Urinary bladder (tissue), 4 donors: ENCODE measurements around the gene PSAP. TPM values are rescaled to one million over a fixed set of nuclear protein-coding genes. Genes with fewer than 3 reads are reported as not detected.
A peak's percentile ranks its signal among the peaks of the same experiment; 100 is the strongest.

ENCODE experiments used
- DNase-seq: peaks from one replicate; pipeline ENCODE4 v3.0.0-alpha.2; 2015; ENCODE audit errors: extremely low spot score
- H3K27ac ChIP-seq: one replicate; pipeline ENCODE4 v1.5.1; 2013; ENCODE audit warnings: low read depth, mild to moderate bottlenecking, moderate library complexity
- H3K36me3 ChIP-seq: one replicate; pipeline ENCODE4 v1.6.1; 2013; ENCODE audit warnings: mild to moderate bottlenecking, moderate library complexity; ENCODE audit not compliant: insufficient read depth
- H3K4me1 ChIP-seq: one replicate; pipeline ENCODE4 v1.6.1; 2013; ENCODE audit warnings: mild to moderate bottlenecking, moderate library complexity; ENCODE audit not compliant: insufficient read depth
- H3K4me3 ChIP-seq: one replicate; pipeline ENCODE4 v1.5.1; 2013; ENCODE audit warnings: low read depth, low read length
- WGBS: extraction: QIAGEN DNeasy Blood & Tissue Kit; methylation state at CpG from one replicate; pipeline ENCODE4 v1.1.7; 2013; 5-methylcytosine and 5-hydroxymethylcytosine counted together
- polyA plus RNA-seq: library from polyadenylated mRNA; stranded (reverse); fragments of 200-250 nt; gene quantifications from one replicate; pipeline ENCODE4 v1.2.3, GENCODE V29; 2013
- total RNA-seq: library from RNA; depleted of rRNA; stranded (reverse); fragments of >200 nt; gene quantifications from one replicate; pipeline ENCODE4 v1.2.3, GENCODE V29; 2014
- donor health status: healthy with polysubstance abuse.
- donor health status: healthy.

The PSAP gene
- total and polyA plus RNA-seq, 2 donors = 424 to 964 TPM

DNA sequence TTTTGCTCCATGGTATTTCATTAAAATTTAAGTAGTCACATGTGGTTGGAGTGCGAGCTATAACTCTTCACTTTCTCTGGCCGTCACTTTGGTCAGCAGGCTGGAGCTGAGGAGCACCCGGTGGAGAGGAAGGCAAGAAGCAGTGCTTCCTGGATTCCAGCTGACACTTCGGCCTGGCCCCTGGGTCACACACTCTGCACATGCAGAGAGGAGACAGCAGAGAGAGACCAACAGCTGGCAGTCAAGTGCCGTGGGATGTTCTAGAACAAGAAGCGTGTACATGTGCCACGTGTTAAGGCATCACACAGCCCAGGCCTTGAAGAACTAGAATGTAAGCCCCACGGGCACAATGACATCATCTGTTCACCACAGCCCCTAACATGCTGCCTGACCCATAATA, 30.1 kb downstream of the PSAP start:
- H3K4me3 ChIP-seq = no peak overlapping the region
- H3K4me1 ChIP-seq = no peaks in the 10 kb centered on the region
- WGBS = 88% methylated on average over 8 of the region's 8 CpGs
- H3K36me3 ChIP-seq = peaks cover 23% of the 10 kb centered on the region
- DNase-seq = no peak
- H3K27ac ChIP-seq = no peak overlapping the region

DNA sequence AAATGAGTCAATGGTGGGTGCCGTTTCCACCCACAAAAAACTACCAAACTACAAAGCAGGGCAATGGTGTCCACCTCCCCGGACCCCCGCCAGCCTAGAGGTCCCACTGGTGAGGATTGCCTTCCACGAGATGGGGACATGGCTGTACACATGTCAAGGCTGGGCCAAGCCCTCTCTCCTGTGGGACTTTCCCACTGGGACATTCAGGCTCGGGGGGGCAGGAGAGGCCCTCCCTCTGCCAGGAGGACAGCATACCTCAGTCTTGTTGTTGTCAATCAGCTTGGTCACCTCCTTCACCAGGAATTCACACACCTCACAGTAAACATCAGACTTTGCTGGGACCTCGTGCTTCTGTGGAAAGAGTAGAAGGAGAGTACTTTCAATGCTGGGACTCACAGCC, 31.1 kb downstream of the PSAP start:
- H3K27ac ChIP-seq = no peak overlapping the region
- H3K4me1 ChIP-seq = no peaks in the 10 kb centered on the region
- H3K4me3 ChIP-seq = no peak overlapping the region
- no peak for DNase-seq
- peaks cover 18% of the 10 kb centered on the region for H3K36me3 ChIP-seq
- WGBS = 89% methylated on average over 6 of the region's 6 CpGs

DNA sequence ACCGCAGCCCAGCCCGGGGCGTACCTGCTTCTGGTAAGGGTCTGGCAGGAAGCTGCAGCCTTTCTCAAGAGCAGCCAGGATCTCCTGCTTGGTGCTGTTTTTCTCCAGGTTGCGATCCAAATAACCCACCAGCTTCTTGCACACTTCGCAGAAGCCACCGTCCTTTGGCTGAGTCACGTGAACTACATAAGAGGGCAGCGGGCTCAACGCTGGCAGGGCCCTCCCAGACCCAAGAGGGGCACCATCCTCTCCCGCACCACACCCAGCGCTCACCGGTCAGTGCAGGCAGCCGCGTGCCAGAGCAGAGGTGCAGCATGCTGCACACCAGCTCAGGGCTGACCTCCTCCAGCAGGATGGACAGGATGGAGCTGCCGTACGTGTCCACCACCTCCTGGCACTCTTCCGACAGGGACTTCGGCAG, 31.6 kb downstream of the PSAP start:
- DNase-seq = no peak
- no peak overlapping the region for H3K4me3 ChIP-seq
- WGBS = 96% methylated on average over 18 of the region's 18 CpGs
- H3K27ac ChIP-seq = no peak overlapping the region
- peaks cover 18% of the 10 kb centered on the region for H3K36me3 ChIP-seq
- no peaks in the 10 kb centered on the region for H3K4me1 ChIP-seq

DNA sequence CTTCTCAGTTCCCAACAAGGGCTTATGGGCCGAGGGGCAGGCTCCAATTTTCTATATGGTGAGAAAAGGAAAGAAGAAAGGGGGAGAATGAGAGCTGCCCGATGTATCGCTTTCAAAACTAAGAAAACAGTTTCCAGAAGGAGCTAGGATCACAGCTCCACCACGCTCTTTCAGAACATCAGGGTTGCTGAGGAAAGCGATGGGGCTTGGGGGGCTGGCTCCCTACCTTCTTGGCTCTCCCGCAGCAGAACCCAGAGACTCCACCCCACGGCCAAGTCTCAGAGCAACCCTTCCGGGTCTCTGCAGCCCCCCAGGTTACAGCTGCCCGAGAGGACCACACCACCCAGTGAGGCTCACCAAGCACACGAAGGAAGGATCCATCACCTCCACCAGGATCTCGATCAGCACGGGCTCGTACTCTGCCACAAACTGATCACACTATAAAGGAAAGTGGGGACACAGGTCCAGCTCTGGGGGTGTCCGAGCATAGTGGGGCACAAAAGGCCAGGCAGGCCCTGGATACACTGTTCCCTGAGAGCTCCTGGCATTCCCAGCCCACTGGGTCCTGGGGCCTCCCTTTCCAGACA, 32.3 kb downstream of the PSAP start:
- Histone ChIP-seq H3K4me1 (no peaks in the 10 kb centered on the region), H3K4me3 (no peak overlapping the region), H3K27ac (no peak overlapping the region), H3K36me3 (peaks cover 15% of the 10 kb centered on the region)
- 85% methylated on average over 14 of the region's 14 CpGs for WGBS
- no peak for DNase-seq

DNA sequence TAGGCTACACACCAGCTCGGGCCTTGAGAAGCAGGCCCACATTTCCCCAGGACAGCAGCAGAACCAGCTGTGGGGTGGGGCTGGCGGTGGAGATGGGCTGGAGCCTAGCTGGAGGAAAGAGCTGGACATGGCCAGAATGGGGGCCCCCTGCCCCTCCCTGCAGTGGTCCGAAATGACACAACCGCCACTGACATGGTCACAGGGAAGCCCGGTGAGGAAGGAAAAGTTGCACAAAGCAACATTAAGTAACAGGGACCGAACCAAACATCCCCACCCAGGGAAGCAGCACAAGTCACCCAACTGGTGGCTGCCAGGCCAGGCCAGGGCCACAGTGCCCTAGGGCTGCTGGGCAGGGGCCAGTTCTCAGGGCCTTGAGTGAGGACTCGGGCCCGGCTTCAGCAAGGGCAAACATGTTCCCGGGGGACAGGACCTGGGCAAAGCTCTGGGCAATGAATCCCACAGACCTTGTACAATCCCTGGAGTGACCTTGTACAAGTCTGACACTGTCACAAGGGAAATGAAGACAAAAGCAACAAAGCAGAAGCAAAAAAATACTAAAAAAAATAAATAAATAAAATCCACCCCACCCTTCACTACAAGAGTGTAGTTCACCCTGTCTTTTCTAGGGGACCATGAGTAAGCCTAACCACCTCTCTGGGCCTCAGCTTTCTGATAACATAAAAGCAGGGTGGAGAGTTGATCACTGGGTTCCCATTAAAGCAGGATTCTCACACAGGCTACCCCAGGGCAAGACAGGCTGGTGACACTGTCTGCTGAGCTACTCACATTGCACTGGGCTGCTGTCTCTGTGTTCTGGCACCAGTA, 33.0 kb downstream of the PSAP start:
- 81% methylated on average over 9 of the region's 9 CpGs for WGBS

DNA sequence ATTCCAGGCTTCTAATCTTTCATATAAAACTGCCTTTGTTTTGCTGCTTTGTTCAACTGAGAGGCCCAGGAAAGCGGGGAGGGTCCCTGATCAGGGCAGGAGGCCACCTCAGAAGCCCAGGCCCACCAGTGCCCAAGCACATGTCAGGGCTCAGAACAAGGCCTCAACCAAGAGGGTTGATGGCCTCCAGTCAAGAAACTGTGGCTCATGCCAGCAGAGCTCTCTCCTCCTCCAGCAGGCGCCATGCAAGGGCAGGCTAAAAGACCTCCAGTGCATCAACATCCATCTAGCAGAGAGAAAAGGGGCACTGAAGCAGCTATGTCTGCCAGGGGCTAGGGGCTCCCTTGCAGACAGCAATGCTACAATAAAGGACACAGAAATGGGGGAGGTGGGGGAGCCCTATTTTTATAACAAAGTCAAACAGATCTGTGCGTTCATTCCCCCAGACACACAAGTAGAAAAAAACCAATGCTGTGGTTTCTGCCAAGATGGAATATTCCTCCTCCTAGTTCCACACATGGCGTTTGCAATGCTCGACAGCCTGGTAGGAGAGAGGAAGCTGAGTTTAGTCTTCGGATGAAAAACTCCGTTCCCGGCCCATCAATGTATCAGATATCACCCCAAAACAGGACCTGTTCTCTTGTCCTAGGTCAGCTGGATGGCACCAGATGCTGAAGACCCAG, 34.0 kb downstream of the PSAP start:
- Histone ChIP-seq H3K36me3 (peaks cover 13% of the 10 kb centered on the region), H3K27ac (no peak overlapping the region), H3K4me3 (no peak overlapping the region), H3K4me1 (no peaks in the 10 kb centered on the region)
- no peak for DNase-seq
- WGBS = 87% methylated on average over 8 of the region's 8 CpGs

More for the DNA sequence above, 33.0 kb downstream of the PSAP start:
- DNase-seq = no peak
- Histone ChIP-seq H3K36me3 (peaks cover 13% of the 10 kb centered on the region), H3K4me1 (no peaks in the 10 kb centered on the region), H3K4me3 (no peak overlapping the region), H3K27ac (peak overlapping the region; percentile 33)

DNA sequence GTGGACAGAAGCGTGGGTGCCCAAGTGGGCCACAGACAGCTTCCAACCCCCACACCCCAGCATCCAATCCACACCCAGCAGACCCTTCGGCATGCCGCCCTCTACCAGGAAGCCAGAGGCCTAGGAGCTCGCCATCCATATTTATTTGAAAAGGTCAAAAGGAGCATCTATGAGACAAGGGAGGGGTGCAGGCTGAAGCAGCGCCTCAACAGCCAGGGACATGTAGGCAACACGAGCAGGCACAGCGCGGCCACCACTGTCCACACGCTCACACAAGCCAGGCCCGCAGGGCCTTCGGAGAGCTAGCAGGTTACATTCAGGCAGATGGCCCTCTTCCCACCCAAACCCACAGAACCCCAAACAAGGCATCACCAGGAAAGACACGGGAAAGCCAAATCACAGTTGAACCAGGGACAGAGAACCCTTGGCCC, 34.6 kb downstream of the PSAP start:
- H3K36me3 ChIP-seq = peaks cover 8% of the 10 kb centered on the region
- H3K4me1 ChIP-seq = no peaks in the 10 kb centered on the region
- H3K27ac ChIP-seq = no peak overlapping the region
- WGBS = 89% methylated on average over 12 of the region's 12 CpGs
- no peak overlapping the region for H3K4me3 ChIP-seq
- no peak for DNase-seq

DNA sequence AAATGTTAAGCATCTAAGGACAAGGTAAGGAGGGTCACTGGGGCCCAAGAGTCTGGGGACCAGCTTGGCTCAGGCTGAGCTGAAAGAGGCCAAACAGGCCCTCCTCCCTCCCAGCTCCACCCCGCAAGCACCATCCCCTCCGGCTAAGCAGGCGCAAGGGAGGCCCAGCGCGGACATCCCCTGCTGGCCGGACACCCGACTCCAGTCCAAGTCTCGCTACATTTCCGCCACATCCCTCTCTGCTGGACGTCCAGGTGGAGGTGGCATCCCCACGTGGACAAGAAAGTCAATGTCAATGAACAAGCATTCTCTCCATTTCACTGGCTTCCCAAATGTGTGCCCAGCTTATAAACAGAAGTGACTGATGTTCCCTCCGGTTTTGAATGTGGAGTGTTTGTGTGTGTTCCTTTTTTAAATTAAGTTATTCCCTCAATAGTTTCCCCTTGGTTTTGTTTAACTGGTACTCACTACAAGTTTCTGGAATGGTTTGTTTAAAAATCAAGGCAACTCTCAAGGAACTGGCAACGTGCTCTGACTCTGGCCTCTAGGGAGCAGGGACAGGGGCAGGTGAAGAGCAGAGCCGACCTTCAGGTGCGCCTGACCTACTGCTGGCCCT, 35.4 kb downstream of the PSAP start:
- H3K36me3 ChIP-seq = peaks cover 6% of the 10 kb centered on the region
- no peak for DNase-seq
- H3K4me1 ChIP-seq = no peaks in the 10 kb centered on the region
- H3K27ac ChIP-seq = no peak overlapping the region
- WGBS = 82% methylated on average over 15 of the region's 15 CpGs
- H3K4me3 ChIP-seq = no peak overlapping the region

DNA sequence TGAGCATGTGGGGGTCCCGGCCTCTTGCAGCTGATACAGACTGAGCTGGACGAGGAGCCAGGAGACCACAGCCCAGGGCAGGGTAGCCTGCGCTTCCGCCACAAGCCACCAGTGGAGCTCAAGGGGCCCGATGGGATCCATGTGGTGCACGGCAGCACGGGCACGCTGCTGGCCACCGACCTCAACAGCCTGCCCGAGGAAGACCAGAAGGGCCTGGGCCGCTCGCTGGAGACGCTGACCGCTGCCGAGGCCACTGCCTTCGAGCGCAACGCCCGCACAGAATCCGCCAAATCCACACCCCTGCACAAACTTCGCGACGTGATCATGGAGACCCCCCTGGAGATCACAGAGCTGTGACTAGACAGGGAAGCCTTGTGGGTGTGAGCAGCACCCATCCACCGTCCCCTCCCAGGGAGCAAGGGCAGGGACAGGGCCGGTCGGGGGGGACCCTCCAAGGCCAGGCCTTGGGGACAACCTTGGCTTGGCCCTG, 36.1 kb downstream of the PSAP start:
- Histone ChIP-seq H3K4me1 (no peaks in the 10 kb centered on the region), H3K27ac (no peak overlapping the region), H3K4me3 (no peak overlapping the region), H3K36me3 (peaks cover 6% of the 10 kb centered on the region)
- DNase-seq = no peak
- WGBS = 90% methylated on average over 26 of the region's 26 CpGs

DNA sequence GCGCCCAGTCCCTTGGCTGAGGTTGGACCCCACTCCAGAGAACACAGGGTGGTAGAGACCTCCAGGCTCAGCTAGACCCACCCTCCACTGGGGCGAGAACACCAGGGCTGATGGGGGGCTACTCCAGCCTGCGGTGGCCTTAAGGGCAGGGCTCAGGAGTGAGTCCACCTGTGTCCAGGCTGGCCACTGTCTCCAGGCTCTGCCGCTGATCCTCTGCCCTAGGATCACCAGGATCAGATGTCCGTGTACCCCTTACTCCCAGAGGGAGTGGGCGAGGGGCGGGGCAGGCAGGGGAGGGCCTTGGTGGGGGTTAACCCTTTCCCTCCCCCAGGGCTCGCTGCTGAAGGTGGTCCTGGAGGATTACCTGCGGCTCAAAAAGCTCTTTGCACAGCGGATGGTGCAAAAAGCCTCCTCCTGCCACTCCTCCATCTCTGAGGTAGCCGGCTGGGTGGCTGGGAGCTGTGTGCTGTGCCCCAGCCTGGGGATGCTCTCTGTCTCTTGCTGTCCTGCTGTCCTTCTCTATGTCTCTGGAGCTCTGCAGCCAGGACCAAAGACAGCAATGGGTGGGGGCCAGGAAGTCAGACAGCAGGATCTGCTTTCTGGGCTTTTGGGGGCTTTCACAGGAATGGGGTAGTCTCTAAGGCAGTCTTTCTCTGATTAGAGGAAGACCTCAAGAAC, 38.0 kb downstream of the PSAP start:
- DNase-seq = no peak
- Histone ChIP-seq H3K27ac (no peak overlapping the region), H3K36me3 (peaks cover 4% of the 10 kb centered on the region), H3K4me3 (no peak overlapping the region), H3K4me1 (no peaks in the 10 kb centered on the region)
- WGBS = 53% methylated on average over 11 of the region's 11 CpGs

DNA sequence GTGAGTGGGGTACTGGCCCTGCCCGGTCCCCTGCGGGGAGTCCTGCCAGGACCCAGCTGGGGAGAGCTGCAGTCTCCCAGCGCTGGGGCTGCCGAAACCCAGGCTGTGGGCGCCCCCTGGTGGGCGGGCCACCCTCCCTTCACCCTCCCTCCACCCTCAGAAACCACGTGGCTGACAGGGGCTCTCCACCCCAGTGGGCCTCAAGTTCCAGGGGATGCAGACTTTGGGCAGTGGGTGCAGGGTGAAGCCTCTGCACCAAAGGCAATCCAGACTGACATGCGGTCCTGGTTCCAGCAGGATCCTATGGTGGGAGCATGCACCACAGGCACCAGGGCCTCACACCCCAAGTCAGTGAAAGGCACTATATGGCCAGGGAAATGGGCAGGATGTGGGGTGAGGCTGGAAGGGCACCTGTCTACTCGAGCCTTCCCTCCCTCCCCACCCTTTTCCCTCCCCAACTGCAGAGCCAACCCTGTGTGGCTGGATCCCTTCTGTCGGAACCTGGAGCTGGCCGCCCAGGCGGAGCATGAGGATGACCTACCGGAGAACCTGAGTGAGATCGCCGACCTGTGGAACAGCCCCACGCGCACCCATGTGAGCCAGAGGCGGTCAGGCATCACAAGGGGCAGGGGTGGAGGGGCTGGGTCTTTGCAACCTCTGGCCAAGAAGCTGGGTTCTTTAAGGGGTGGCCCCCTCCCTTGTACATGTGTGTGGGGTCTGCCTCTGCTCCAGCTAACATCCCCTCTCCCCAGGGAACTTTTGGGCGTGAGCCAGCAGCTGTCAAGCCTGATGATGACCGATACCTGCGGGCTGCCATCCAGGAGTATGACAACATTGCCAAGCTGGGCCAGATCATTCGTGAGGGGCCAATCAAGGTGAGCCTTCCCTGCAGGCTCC, 38.8 kb downstream of the PSAP start:
- WGBS = 40% methylated on average over 22 of the region's 22 CpGs
- Histone ChIP-seq H3K36me3 (peaks cover 4% of the 10 kb centered on the region), H3K4me3 (no peak overlapping the region), H3K27ac (no peak overlapping the region), H3K4me1 (no peaks in the 10 kb centered on the region)
- DNase-seq = no peak

DNA sequence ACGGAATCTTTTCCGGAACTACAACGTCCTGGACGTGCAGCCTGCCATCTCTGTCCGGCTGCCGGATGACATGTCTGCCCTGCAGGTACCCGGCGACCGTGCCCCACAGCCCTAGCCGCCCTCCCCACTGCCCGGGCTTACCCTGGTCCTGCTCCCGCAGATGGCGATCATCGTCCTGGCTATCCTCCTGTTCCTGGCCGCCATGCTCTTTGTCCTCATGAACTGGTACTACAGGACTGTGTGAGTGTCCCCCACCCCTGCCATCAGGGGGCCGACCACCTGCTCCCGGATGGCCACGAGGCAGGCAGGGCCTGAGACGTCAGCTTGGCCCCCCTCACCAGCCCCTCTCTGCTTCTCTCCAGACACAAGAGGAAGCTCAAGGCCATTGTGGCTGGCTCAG, 39.7 kb downstream of the PSAP start:
- DNase-seq = no peak
- H3K27ac ChIP-seq = no peak overlapping the region
- H3K36me3 ChIP-seq = peaks cover 1% of the 10 kb centered on the region
- no peaks in the 10 kb centered on the region for H3K4me1 ChIP-seq
- 84% methylated on average over 19 of the region's 19 CpGs for WGBS
- H3K4me3 ChIP-seq = no peak overlapping the region
